NCI-H2196 treated with DMSO at 0.1 percent for 48 hours (cell line): Measurements from ENCODE around the gene LRRC8A.
"Not testable (repeated sequence)": the region's sequence is repeated elsewhere in the genome, so short reads cannot be mapped to it uniquely, and the experiment has no call there.

Source experiments
- DNase-seq: peaks from one replicate; lab custom pipeline; 2025; ENCODE audit not compliant: unreplicated experiment; lab: John Stamatoyannopoulos, UW

Gene LRRC8A

GRCh38 chr9:128863647-128864046, 18.3 kb upstream of the LRRC8A start:
- peak; percentile 35 for DNase-seq

- DNase-seq: no peak
Observed at GRCh38 chr9:128870128-128870940, 11.6 kb upstream of the LRRC8A start.

GRCh38 chr9:128870941-128871265, 11.0 kb upstream of the LRRC8A start:
- DNase-seq: not testable (repeated sequence)

- no peak for DNase-seq
Observed at GRCh38 chr9:128877852-128878251, 4.1 kb upstream of the LRRC8A start.

- no peak for DNase-seq
Observed at GRCh38 chr9:128882677-128883603, 1.0 kb downstream of the LRRC8A start.

- DNase-seq: no peak
Observed at GRCh38 chr9:128884164-128884563, 2.2 kb downstream of the LRRC8A start.

- no peak for DNase-seq
Observed at GRCh38 chr9:128885376-128885775, 3.4 kb downstream of the LRRC8A start.

GRCh38 chr9:128885798-128886197, 3.9 kb downstream of the LRRC8A start:
- no peak for DNase-seq

GRCh38 chr9:128886211-128886891, 4.4 kb downstream of the LRRC8A start:
- no peak for DNase-seq

GRCh38 chr9:128887049-128887448, 5.1 kb downstream of the LRRC8A start:
- DNase-seq: no peak

GRCh38 chr9:128887914-128888350, 6.0 kb downstream of the LRRC8A start:
- no peak for DNase-seq

GRCh38 chr9:128891321-128892220, 9.6 kb downstream of the LRRC8A start:
- no peak for DNase-seq

- DNase-seq: no peak
Observed at GRCh38 chr9:128892221-128892921, 10.4 kb downstream of the LRRC8A start.

GRCh38 chr9:128893354-128893753, 11.4 kb downstream of the LRRC8A start:
- no peak for DNase-seq

GRCh38 chr9:128894764-128895163, 12.8 kb downstream of the LRRC8A start:
- DNase-seq: no peak

- no peak for DNase-seq
Observed at GRCh38 chr9:128895556-128895955, 13.6 kb downstream of the LRRC8A start.

GRCh38 chr9:128898382-128898781, 16.4 kb downstream of the LRRC8A start:
- no peak for DNase-seq

GRCh38 chr9:128898845-128899565, 17.1 kb downstream of the LRRC8A start:
- DNase-seq: no peak
